H9 (cell line): ENCODE measurements around the gene VIT. TPM values are rescaled to one million over a fixed set of nuclear protein-coding genes. Genes with fewer than 3 reads are reported as not detected.
"Not testable (repeated sequence)": the region's sequence is repeated elsewhere in the genome, so short reads cannot be mapped to it uniquely, and the experiment has no call there.

Experiments used
- DNase-seq: peaks from one replicate; pipeline ENCODE4 v3.0.0-alpha.2; 2017
- H2AFZ ChIP-seq: one replicate; pipeline ENCODE4 v1.6.1; 2013; ENCODE audit warnings: mild to moderate bottlenecking, low read length, control low read depth, moderate library complexity
- H2AK5ac ChIP-seq: 2 replicates; pipeline ENCODE4 v1.6.1; 2013; ENCODE audit warnings: low read length, control low read depth, mixed read lengths; ENCODE audit not compliant: insufficient read length
- H2BK120ac ChIP-seq: one replicate; pipeline ENCODE4 v1.6.1; 2013; ENCODE audit warnings: low read depth, mild to moderate bottlenecking, low read length, control low read depth, inconsistent platforms; ENCODE audit not compliant: poor library complexity, severe bottlenecking
- H2BK12ac ChIP-seq: 2 replicates; pipeline ENCODE4 v1.6.1; 2013; ENCODE audit warnings: low read length, control low read depth, mixed read lengths, low read depth; ENCODE audit not compliant: insufficient read length
- H2BK15ac ChIP-seq: 2 replicates; pipeline ENCODE4 v1.6.1; 2013; ENCODE audit warnings: low read depth, low read length, control low read depth
- H2BK20ac ChIP-seq: one replicate; pipeline ENCODE4 v1.6.1; 2013; ENCODE audit warnings: low read depth, mild to moderate bottlenecking, low read length, control low read depth, inconsistent platforms; ENCODE audit not compliant: poor library complexity, severe bottlenecking
- H2BK5ac ChIP-seq: 2 replicates; pipeline ENCODE4 v1.6.1; 2013; ENCODE audit warnings: low read length, control low read depth, mixed read lengths; ENCODE audit not compliant: insufficient read length
- H3K14ac ChIP-seq: 2 replicates; pipeline ENCODE4 v1.6.1; 2013; ENCODE audit warnings: low read length, control low read depth; ENCODE audit not compliant: insufficient read depth
- H3K18ac ChIP-seq: 2 replicates; pipeline ENCODE4 v1.6.1; 2013; ENCODE audit warnings: low read depth, mild to moderate bottlenecking, mixed read lengths, low read length, control low read depth; ENCODE audit not compliant: insufficient read length
- H3K23ac ChIP-seq: 2 replicates; pipeline ENCODE4 v1.6.1; 2013; ENCODE audit warnings: low read length, control low read depth, mixed read lengths, low read depth; ENCODE audit not compliant: insufficient read length
- H3K23me2 ChIP-seq: 2 replicates; pipeline ENCODE4 v1.6.1; 2013; ENCODE audit warnings: low read depth, mild to moderate bottlenecking, mixed read lengths, low read length, control low read depth; ENCODE audit not compliant: insufficient read length, poor library complexity, severe bottlenecking
- H3K27ac ChIP-seq: 2 replicates; pipeline ENCODE4 v1.5.1; 2013; ENCODE audit warnings: low read length, control low read depth, mixed read lengths, low read depth; ENCODE audit not compliant: insufficient read length
- H3K27me3 ChIP-seq: 2 replicates; pipeline ENCODE4 v1.6.1; 2013; ENCODE audit warnings: low read length, control low read depth, inconsistent platforms; ENCODE audit not compliant: insufficient read depth
- H3K4ac ChIP-seq: 2 replicates; pipeline ENCODE4 v1.6.1; 2013; ENCODE audit warnings: low read depth, mild to moderate bottlenecking, control low read depth, inconsistent platforms, low read length, moderate library complexity
- H3K4me1 ChIP-seq: 2 replicates; pipeline ENCODE4 v1.6.1; 2013; ENCODE audit warnings: low read length, control low read depth, inconsistent platforms; ENCODE audit not compliant: insufficient read depth
- H3K4me2 ChIP-seq: 2 replicates; pipeline ENCODE4 v1.6.1; 2013; ENCODE audit warnings: low read length, control low read depth, mixed read lengths; ENCODE audit not compliant: insufficient read length, insufficient read depth
- H3K56ac ChIP-seq: 2 replicates; pipeline ENCODE4 v1.6.1; 2013; ENCODE audit warnings: low read depth, mild to moderate bottlenecking, mixed read lengths, low read length, control low read depth; ENCODE audit not compliant: insufficient read length
- H3K79me1 ChIP-seq: 2 replicates; pipeline ENCODE4 v1.6.1; 2013; ENCODE audit warnings: low read depth, mild to moderate bottlenecking, moderate library complexity, low read length, control low read depth, inconsistent platforms; ENCODE audit not compliant: insufficient read depth, poor library complexity, severe bottlenecking
- H3K79me2 ChIP-seq: 2 replicates; pipeline ENCODE4 v1.6.1; 2013; ENCODE audit warnings: low read length, control low read depth, inconsistent platforms; ENCODE audit not compliant: insufficient read depth
- H3K9ac ChIP-seq: 2 replicates; pipeline ENCODE4 v1.6.1; 2013; ENCODE audit warnings: low read length, control low read depth, mixed read lengths; ENCODE audit not compliant: insufficient read length; ENCODE audit errors: extremely low read depth
- H3K9me3 ChIP-seq: one replicate; pipeline ENCODE4 v1.6.1; 2013; ENCODE audit warnings: low read depth, low read length, inconsistent platforms; ENCODE audit not compliant: control insufficient read depth
- H3T11ph ChIP-seq: one replicate; pipeline ENCODE4 v1.6.1; 2013; ENCODE audit warnings: mild to moderate bottlenecking, low read length, control low read depth, inconsistent platforms
- H4K20me1 ChIP-seq: one replicate; pipeline ENCODE4 v1.6.1; 2013; ENCODE audit not compliant: control insufficient read depth, insufficient read length, insufficient read depth
- H4K5ac ChIP-seq: 2 replicates; pipeline ENCODE4 v1.6.1; 2013; ENCODE audit warnings: low read depth, mild to moderate bottlenecking, mixed read lengths, low read length, control low read depth; ENCODE audit not compliant: insufficient read length
- H4K8ac ChIP-seq: replicated peaks from 2 replicates; pipeline ENCODE4 v1.6.1; 2013; ENCODE audit warnings: low read length, control low read depth, mixed read lengths, low read depth; ENCODE audit not compliant: insufficient read length
- H4K91ac ChIP-seq: 2 replicates; pipeline ENCODE4 v1.6.1; 2013; ENCODE audit warnings: low read depth, mild to moderate bottlenecking, moderate library complexity, mixed read lengths, low read length, control low read depth; ENCODE audit not compliant: insufficient read length
- H3K27ac Mint-ChIP-seq, 3 experiments: 2 replicates in 2 of 3; 3 replicates in 1 of 3; pipeline ENCODE4 v1.8.0; 2020 to 2021; ENCODE audit warnings: mixed read lengths in 3 of 3, mild to moderate bottlenecking in 1 of 3, moderate library complexity in 1 of 3
- H3K27me3 Mint-ChIP-seq: 2 replicates; pipeline ENCODE4 v1.8.0; 2021; ENCODE audit warnings: low read depth, mild to moderate bottlenecking, moderate library complexity, mixed read lengths
- H3K36me3 Mint-ChIP-seq, 3 experiments: 2 replicates in 2 of 3; 3 replicates in 1 of 3; pipeline ENCODE4 v1.8.0; 2020 to 2021; ENCODE audit warnings: low read depth in 3 of 3, mixed read lengths in 3 of 3; ENCODE audit not compliant: insufficient read depth in 1 of 3
- H3K4me1 Mint-ChIP-seq, 2 experiments: 2 replicates each; pipeline ENCODE4 v1.8.0; 2020; ENCODE audit warnings: mixed read lengths in 2 of 2
- H3K4me3 Mint-ChIP-seq, 2 experiments: 2 replicates in 1 of 2; 3 replicates in 1 of 2; pipeline ENCODE4 v1.8.0; 2020 to 2021; ENCODE audit warnings: mild to moderate bottlenecking in 2 of 2, mixed read lengths in 2 of 2, moderate library complexity in 1 of 2
- H3K9me3 Mint-ChIP-seq, 2 experiments: 2 replicates in 1 of 2; 3 replicates in 1 of 2; pipeline ENCODE4 v1.8.0; 2020; ENCODE audit warnings: mild to moderate bottlenecking in 2 of 2, mixed read lengths in 2 of 2, moderate library complexity in 1 of 2
- WGBS: extraction: QIAGEN DNeasy Blood & Tissue Kit; methylation state at CpG from one replicate; pipeline ENCODE4 v1.1.7; 2013; ENCODE audit warnings: missing lambda C conversion rate, low lambda C conversion rate, mixed read lengths; ENCODE audit not compliant: insufficient read length; ENCODE audit errors: extremely low coverage; 5-methylcytosine and 5-hydroxymethylcytosine counted together
- total RNA-seq: library from RNA; stranded (reverse); gene quantifications from 2 replicates; pipeline ENCODE4 v1.2.1, GENCODE V29; 2021

Gene VIT
- total RNA-seq, 1 experiment from 2014 or later, result 0.15 TPM

- H3K27ac ChIP-seq, H3K23ac ChIP-seq, H2BK15ac ChIP-seq, H2AFZ ChIP-seq, H2BK120ac ChIP-seq, H2AK5ac ChIP-seq, H4K5ac ChIP-seq, H2BK5ac ChIP-seq, H3K27me3 Mint-ChIP-seq, H3K4me1 Mint-ChIP-seq, H3K4me2 ChIP-seq, H3K27ac Mint-ChIP-seq, H2BK12ac ChIP-seq, H3K23me2 ChIP-seq, H4K8ac ChIP-seq, H3K4ac ChIP-seq, H3K9me3 ChIP-seq, H3K36me3 Mint-ChIP-seq, H3K9me3 Mint-ChIP-seq, H3K79me1 ChIP-seq, H3K4me3 Mint-ChIP-seq, H3K18ac ChIP-seq, H4K20me1 ChIP-seq, H3K79me2 ChIP-seq, H3T11ph ChIP-seq, H3K4me1 ChIP-seq, H4K91ac ChIP-seq, H2BK20ac ChIP-seq, H3K27me3 ChIP-seq, H3K9ac ChIP-seq, DNase-seq, H3K14ac ChIP-seq, H3K56ac ChIP-seq: not testable (repeated sequence)
- WGBS, result no CpG with 5 or more reads among the region's 15 CpGs
These were observed 7.5 kb upstream of the VIT start for GRCh38 chr2:36689013-36689412.
